HCT116 (cell line): ENCODE measurements around the gene TGFBR3L. TPM values are rescaled to one million over a fixed set of nuclear protein-coding genes. Genes with fewer than 3 reads are reported as not detected.

ENCODE experiments used
- ATAC-seq: fragments of 200-7000 bp; cut with Tn5 transposase; 2 replicates; pipeline ENCODE4 v1.9.1; 2020; ENCODE audit warnings: mild to moderate bottlenecking, moderate library complexity
- BruUV-seq: library from RNA; stranded (reverse); fragments of 400-500 nt; replicated peaks from 2 replicates; lab custom pipeline; 2021; lab: Mats Ljungman, UMichigan
- CTCF ChIA-PET: fragments of 300-600 bp; sonication (Branson Sonifier 250); formaldehyde crosslinking; loops from one replicate; lab custom pipeline; 2021; ENCODE audit warnings: antibody characterized with exemption; lab: Charles Lee
- POLR2A ChIA-PET: fragments of 300-600, 350-600 bp; sonication (Branson Sonifier 250); formaldehyde crosslinking; loops from one replicate; lab custom pipeline; 2021; ENCODE audit warnings: antibody characterized with exemption; lab: Charles Lee
- RAD21 ChIA-PET, 2 experiments: fragments of 300-600 bp; sonication (Branson Sonifier 250); formaldehyde crosslinking; loops; one replicate each; lab custom pipeline; 2023; ENCODE audit warnings: low total read pairs in 2 of 2; ENCODE audit not compliant: uncharacterized antibody in 2 of 2, unreplicated experiment in 2 of 2, low non-redundant PET in 1 of 2; lab: Charles Lee
- DNase-seq: peaks from one replicate; pipeline ENCODE4 v3.0.0-alpha.2; 2010; ENCODE audit warnings: low read depth, low spot score
- H2AFZ ChIP-seq: fragments of 200-600 bp; shearing (Covaris generic), sonication (generic); 2 replicates; pipeline ENCODE4 v1.6.1; 2017; ENCODE audit warnings: low read depth, mixed run types, mixed read lengths, antibody characterized with exemption, low read length; ENCODE audit not compliant: poor library complexity, severe bottlenecking
- H3K27ac ChIP-seq: 2 replicates; pipeline ENCODE4 v1.5.1; 2012; ENCODE audit warnings: low read depth, low read length
- H3K27me3 ChIP-seq: fragments of 200-600 bp; sonication (generic); 2 replicates; pipeline ENCODE4 v1.6.1; 2016; ENCODE audit warnings: mixed run types, low read length, mixed read lengths; ENCODE audit not compliant: insufficient read depth
- H3K36me3 ChIP-seq, 2 experiments: fragments of 200-500 bp in 1 of 2; fragments of 200-600 bp in 1 of 2; sonication (Bioruptor generic) in 1 of 2; sonication (generic) in 1 of 2; 2 replicates each; pipeline versions ENCODE4 v1.5.1 to v1.6.1; 2014 to 2016; ENCODE audit warnings: low read length in 2 of 2, inconsistent platforms in 1 of 2, mixed read lengths in 1 of 2, mixed run types in 1 of 2; ENCODE audit not compliant: insufficient read depth in 2 of 2, control insufficient read depth in 1 of 2
- H3K4me1 ChIP-seq, 2 experiments: fragments of 200-600 bp in 1 of 2; sonication (generic) in 1 of 2; 2 replicates each; pipeline versions ENCODE4 v1.5.1 to v1.6.1; 2012 to 2017; ENCODE audit warnings: low read length in 2 of 2, inconsistent platforms in 1 of 2, mild to moderate bottlenecking in 1 of 2, mixed read lengths in 1 of 2, mixed run types in 1 of 2, moderate library complexity in 1 of 2; ENCODE audit not compliant: insufficient read depth in 2 of 2, control insufficient read depth in 1 of 2
- H3K4me2 ChIP-seq: fragments of 200-600 bp; sonication (generic); 2 replicates; pipeline ENCODE4 v1.6.1; 2017; ENCODE audit warnings: mixed run types, low read length, mixed read lengths
- H3K4me3 ChIP-seq, 2 experiments: fragments of 200-600 bp in 1 of 2; sonication (generic) in 1 of 2; replicated peaks in 1 of 2; 2 replicates each; pipeline ENCODE4 v1.5.1; 2011 to 2016; ENCODE audit warnings: low read length in 2 of 2, control low read depth in 1 of 2, low read depth in 1 of 2, mild to moderate bottlenecking in 1 of 2, mixed read lengths in 1 of 2, mixed run types in 1 of 2
- H3K79me2 ChIP-seq: fragments of 200-600 bp; sonication (generic); 2 replicates; pipeline ENCODE4 v1.6.1; 2017; ENCODE audit warnings: mild to moderate bottlenecking, mixed run types, low read length, moderate library complexity, mixed read lengths; ENCODE audit not compliant: insufficient read depth
- H3K9ac ChIP-seq: fragments of 200-600 bp; sonication (generic); 2 replicates; pipeline ENCODE4 v1.6.1; 2016; ENCODE audit warnings: low read length, mixed read lengths
- H3K9me2 ChIP-seq: fragments of 200-600 bp; sonication (generic), shearing (Covaris generic); 2 replicates; pipeline ENCODE4 v1.6.1; 2017; ENCODE audit warnings: mixed run types, mild to moderate bottlenecking, moderate library complexity; ENCODE audit not compliant: insufficient read depth
- H3K9me3 ChIP-seq, 2 experiments: fragments of 200-500 bp in 1 of 2; fragments of 200-600 bp in 1 of 2; sonication (Bioruptor generic) in 1 of 2; sonication (generic) in 1 of 2; 2 replicates each; pipeline ENCODE4 v1.6.1; 2014 to 2017; ENCODE audit warnings: low read length in 2 of 2, mixed read lengths in 2 of 2, inconsistent platforms in 1 of 2, low read depth in 1 of 2, mild to moderate bottlenecking in 1 of 2, mixed run types in 1 of 2, moderate library complexity in 1 of 2; ENCODE audit not compliant: control insufficient read depth in 1 of 2, insufficient read depth in 1 of 2
- H4K20me1 ChIP-seq: fragments of 200-600 bp; sonication (generic), shearing (Covaris generic); 2 replicates; pipeline ENCODE4 v1.6.1; 2017; ENCODE audit warnings: mixed run types, mild to moderate bottlenecking, moderate library complexity; ENCODE audit not compliant: insufficient read depth
- ATF3 ChIP-seq: IDR thresholded peaks from 2 replicates; pipeline ENCODE4 v1.6.1; 2012
- CBX3 ChIP-seq: IDR thresholded peaks from 2 replicates; pipeline ENCODE4 v1.6.1; 2012; ENCODE audit warnings: low read depth
- CEBPB ChIP-seq: IDR thresholded peaks from 2 replicates; pipeline ENCODE4 v1.6.1; 2012; ENCODE audit warnings: low read depth
- EGR1 ChIP-seq: IDR thresholded peaks from 2 replicates; pipeline ENCODE4 v1.6.1; 2012; ENCODE audit warnings: low read depth
- EZH2 ChIP-seq: fragments of 200-600 bp; sonication (generic); IDR thresholded peaks from 2 replicates; pipeline ENCODE4 v1.6.1; 2017; ENCODE audit warnings: antibody characterized with exemption, mixed run types
- FOSL1 ChIP-seq: IDR thresholded peaks from 2 replicates; pipeline ENCODE4 v1.6.1; 2012; ENCODE audit warnings: low read depth
- JUND ChIP-seq: IDR thresholded peaks from 2 replicates; pipeline ENCODE4 v1.6.1; 2012
- MAX ChIP-seq: IDR thresholded peaks from 2 replicates; pipeline ENCODE4 v1.6.1; 2012
- RAD21 ChIP-seq: IDR thresholded peaks from 2 replicates; pipeline ENCODE4 v1.6.1; 2012; ENCODE audit warnings: low read depth, mild to moderate bottlenecking
- REST ChIP-seq: IDR thresholded peaks from 2 replicates; pipeline ENCODE4 v1.6.1; 2012; ENCODE audit warnings: low read depth
- SIN3A ChIP-seq: IDR thresholded peaks from 2 replicates; pipeline ENCODE4 v1.6.1; 2012; ENCODE audit warnings: low read depth
- SP1 ChIP-seq: IDR thresholded peaks from 2 replicates; pipeline ENCODE4 v1.6.1; 2012; ENCODE audit warnings: low read depth
- SRF ChIP-seq: IDR thresholded peaks from 2 replicates; pipeline ENCODE4 v1.6.1; 2012; ENCODE audit warnings: low read depth
- YY1 ChIP-seq: IDR thresholded peaks from 2 replicates; pipeline ENCODE4 v1.6.1; 2011; ENCODE audit warnings: low read length, low read depth, moderate library complexity, mild to moderate bottlenecking; ENCODE audit not compliant: insufficient replicate concordance; ENCODE audit errors: extremely low read depth
- intact Hi-C: fragments of 100-400 bp; cut with micrococcal nuclease; formaldehyde crosslinking; loops from 2 replicates; pipeline ENCODE4 v1.10.0; 2022
- total RNA-seq: library from RNA; stranded (reverse); gene quantifications from one replicate; pipeline ENCODE4 v1.2.1, GENCODE V29; 2021; ENCODE audit not compliant: unreplicated experiment

TGFBR3L gene
- total RNA-seq, 1 experiment from 2014 or later, result 30.9 TPM

- H3K27me3 ChIP-seq, result no peaks in the 10 kb centered on the region
- no peak for TF ChIP-seq REST
- no peak for TF ChIP-seq RAD21
- no peak for TF ChIP-seq EZH2
- TF ChIP-seq ATF3, result no peak
- no peak for TF ChIP-seq CBX3
- TF ChIP-seq JUND, result no peak
- no peak for TF ChIP-seq CEBPB
- TF ChIP-seq SRF, result no peak
- TF ChIP-seq EGR1, result no peak
- no peak for TF ChIP-seq SP1
- TF ChIP-seq MAX, result no peak
- no peak for TF ChIP-seq FOSL1
- no peak for TF ChIP-seq YY1
- TF ChIP-seq SIN3A, result no peak
- ATAC-seq (no peak), DNase-seq (no peak)
- peaks cover 13 to 25% of the 10 kb centered on the region in 2 experiments for H3K4me1 ChIP-seq
- peaks cover 20 to 28% of the 10 kb centered on the region in 2 experiments; a peak in 3 of 4 replicates for H3K36me3 ChIP-seq
- POLR2A ChIA-PET, result no interaction called here
- no peak overlapping the region for H3K9ac ChIP-seq
- RAD21 ChIA-PET, result no interaction called here
- H3K79me2 ChIP-seq, result peaks cover 50% of the 10 kb centered on the region
- H3K9me3 ChIP-seq, result no peaks in the 10 kb centered on the region
- H3K4me3 ChIP-seq, result no peak overlapping the region
- H2AFZ ChIP-seq, result no peak overlapping the region
- H3K9me2 ChIP-seq, result no peaks in the 10 kb centered on the region
- no peaks in the 10 kb centered on the region for H4K20me1 ChIP-seq
- H3K4me2 ChIP-seq, result no peak overlapping the region
- no peak overlapping the region for H3K27ac ChIP-seq
- no TSS peak for BruUV-seq
- CTCF ChIA-PET, result no interaction called here
- intact Hi-C loops, result loop anchor here (5.0 kb wide), 1 partner anchor 216 kb away; no protein-coding TSS in a partner anchor
Observed at GRCh38 chr19:7940841-7941240, 26.2 kb downstream of the TGFBR3L start.
